NCI-H187 (cell line): ENCODE data around the gene XPO6.
"Not testable (repeated sequence)": the region's sequence is repeated elsewhere in the genome, so short reads cannot be mapped to it uniquely, and the experiment has no call there.

ENCODE experiments used
- DNase-seq, 2 experiments: peaks; one replicate each; lab custom pipeline; 2025; lab: John Stamatoyannopoulos, UW

The XPO6 gene

GRCh38 chr16:28149011-28149888 lies 62.5 kb downstream of the XPO6 start:
- DNase-seq, result no peak

- DNase-seq, result no peak
Measured at GRCh38 chr16:28146536-28146935, 65.2 kb downstream of the XPO6 start.

GRCh38 chr16:28145796-28146195 lies 66.0 kb downstream of the XPO6 start:
- no peak for DNase-seq

GRCh38 chr16:28140788-28141618 lies 70.8 kb downstream of the XPO6 start:
- no peak for DNase-seq

- no peak for DNase-seq
Measured at GRCh38 chr16:28139530-28139929, 72.2 kb downstream of the XPO6 start.

- no peak for DNase-seq
Measured at GRCh38 chr16:28136751-28137434, 74.9 kb downstream of the XPO6 start.

GRCh38 chr16:28133666-28134065 lies 78.1 kb downstream of the XPO6 start:
- no peak for DNase-seq

GRCh38 chr16:28131743-28132393 lies 79.9 kb downstream of the XPO6 start:
- no peak for DNase-seq

GRCh38 chr16:28131181-28131580 lies 80.6 kb downstream of the XPO6 start:
- no peak for DNase-seq

GRCh38 chr16:28130099-28131088 lies 81.4 kb downstream of the XPO6 start:
- DNase-seq, result no peak

- DNase-seq, result no peak
Measured at GRCh38 chr16:28126684-28127620, 84.8 kb downstream of the XPO6 start.

- no peak for DNase-seq
Measured at GRCh38 chr16:28125592-28125991, 86.2 kb downstream of the XPO6 start.

- DNase-seq, result no peak
Measured at GRCh38 chr16:28121527-28121926, 90.2 kb downstream of the XPO6 start.

GRCh38 chr16:28120754-28121153 lies 91.0 kb downstream of the XPO6 start:
- DNase-seq, result no peak

- no peak for DNase-seq
Measured at GRCh38 chr16:28118637-28119036, 93.1 kb downstream of the XPO6 start.

- DNase-seq, result no peak
Measured at GRCh38 chr16:28117168-28117565, 94.6 kb downstream of the XPO6 start.

- not testable (repeated sequence) for DNase-seq
Measured at GRCh38 chr16:28115866-28116265, 95.9 kb downstream of the XPO6 start.

GRCh38 chr16:28112908-28113307 lies 98.9 kb downstream of the XPO6 start:
- DNase-seq, result no peak

- no peak for DNase-seq
Measured at GRCh38 chr16:28110977-28111376, 100.8 kb downstream of the XPO6 start.

GRCh38 chr16:28110479-28110878 lies 101.3 kb downstream of the XPO6 start:
- DNase-seq, result no peak
